NCI-H82 (cell line): ENCODE results near the gene GORASP2.
"Not testable (repeated sequence)": the region's sequence is repeated elsewhere in the genome, so short reads cannot be mapped to it uniquely, and the experiment has no call there.

Experiments
- DNase-seq: peaks from one replicate; lab custom pipeline; 2025; lab: John Stamatoyannopoulos, UW

The GORASP2 gene

GRCh38 chr2:170928824-170929685, at the start of gene GORASP2:
TSS of gene GORASP2 (plus strand) at chr2:170929253. CDS start at chr2:170929341, 88 bp downstream.
- peak; percentile 100 for DNase-seq

GRCh38 chr2:170881840-170882239, 47.2 kb upstream of the GORASP2 start:
- no peak for DNase-seq

DNA sequence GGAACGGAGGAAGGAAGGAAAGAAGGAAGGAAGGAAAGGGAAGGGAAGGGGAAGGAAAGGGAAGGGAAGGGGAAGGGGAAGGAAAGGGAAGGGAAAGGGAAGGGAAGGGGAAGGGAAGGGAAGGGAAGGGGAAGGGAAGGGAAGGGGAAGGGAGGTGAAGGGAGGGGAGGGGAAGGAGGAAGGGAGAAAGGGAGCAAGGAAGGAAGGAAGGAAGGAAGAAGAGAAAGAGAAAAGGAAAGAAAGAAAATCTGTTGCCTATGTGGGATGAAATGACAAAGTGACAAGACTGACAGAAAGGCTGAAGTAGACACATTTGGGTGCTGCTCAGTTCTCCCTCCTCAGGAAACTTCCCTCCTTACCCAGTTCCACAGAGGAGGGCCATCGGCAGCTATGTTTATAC, 46.3 kb upstream of the GORASP2 start:
- DNase-seq, result no peak

DNA sequence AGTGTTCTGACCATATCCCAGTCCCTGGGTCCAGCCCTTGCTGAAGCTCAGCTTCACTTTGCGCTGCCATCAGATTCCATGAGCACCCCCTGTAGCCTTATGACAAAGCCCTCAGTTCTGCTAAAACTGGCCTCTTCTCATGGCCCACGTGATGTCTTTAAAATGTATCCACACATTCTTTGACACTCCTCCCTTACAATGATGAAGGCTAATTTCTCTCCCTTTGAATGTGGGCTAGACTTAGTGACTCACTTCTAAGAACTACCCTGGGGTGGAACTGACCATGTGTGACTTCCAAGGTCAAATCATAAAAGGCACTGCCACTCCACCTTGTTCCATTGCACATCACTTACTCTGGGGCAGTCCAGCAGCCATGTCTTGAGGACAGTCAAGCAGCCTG, 45.4 kb upstream of the GORASP2 start:
- no peak for DNase-seq

DNA sequence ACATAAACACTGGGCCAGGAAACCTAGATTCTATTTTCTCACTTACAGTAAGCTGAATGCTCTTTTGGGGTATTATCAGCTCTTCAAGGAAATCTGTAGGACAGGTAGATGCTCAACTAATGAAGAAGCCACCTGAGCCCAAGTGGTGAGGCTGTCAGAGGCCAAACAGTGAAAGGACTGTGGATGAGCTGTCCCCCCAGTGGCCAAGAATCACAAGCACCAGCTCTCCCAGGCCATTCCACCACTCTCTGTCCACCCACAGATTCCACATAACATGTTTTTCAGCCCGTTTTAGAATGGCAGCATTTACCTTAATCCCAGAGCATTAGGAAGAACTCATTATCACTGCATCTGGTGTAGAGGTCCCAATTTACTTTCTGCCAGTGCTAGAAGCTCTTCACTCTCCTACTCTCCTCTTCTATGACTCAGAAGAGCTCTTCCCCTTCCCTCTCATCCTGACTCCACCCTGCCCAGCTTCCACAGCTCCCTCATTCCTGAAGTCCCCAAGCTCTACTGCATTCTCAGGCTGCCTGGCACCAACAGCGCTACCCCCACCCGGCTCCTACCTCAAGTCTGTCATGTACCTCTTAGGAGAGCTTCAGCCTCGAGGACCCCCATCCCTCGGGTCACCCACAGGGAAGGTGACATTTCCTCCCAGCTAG, 43.8 kb upstream of the GORASP2 start:
- DNase-seq, result no peak

DNA sequence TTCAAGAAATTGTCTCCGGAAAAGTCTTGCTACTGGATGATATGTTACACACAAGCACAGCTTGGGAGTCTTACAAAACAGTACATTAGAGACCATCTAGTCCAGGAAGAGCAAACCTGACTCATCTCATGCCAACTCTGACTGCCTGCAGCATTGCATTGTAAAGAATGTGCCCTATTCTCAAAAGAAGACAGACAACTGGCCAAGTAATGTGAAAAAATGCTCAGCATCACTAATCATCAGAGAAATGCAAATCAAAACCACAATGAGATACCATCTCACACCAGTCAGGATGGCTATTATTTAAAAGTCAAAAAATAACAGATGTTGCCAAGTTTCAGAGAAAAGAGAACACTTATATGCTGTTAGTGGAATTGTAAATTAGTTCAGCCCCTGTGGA, 42.7 kb upstream of the GORASP2 start:
- DNase-seq, result no peak

- DNase-seq, result no peak
Measured at GRCh38 chr2:170887496-170887895, 41.6 kb upstream of the GORASP2 start.

- DNase-seq, result no peak
Measured at GRCh38 chr2:170887896-170888295, 41.2 kb upstream of the GORASP2 start.

DNA sequence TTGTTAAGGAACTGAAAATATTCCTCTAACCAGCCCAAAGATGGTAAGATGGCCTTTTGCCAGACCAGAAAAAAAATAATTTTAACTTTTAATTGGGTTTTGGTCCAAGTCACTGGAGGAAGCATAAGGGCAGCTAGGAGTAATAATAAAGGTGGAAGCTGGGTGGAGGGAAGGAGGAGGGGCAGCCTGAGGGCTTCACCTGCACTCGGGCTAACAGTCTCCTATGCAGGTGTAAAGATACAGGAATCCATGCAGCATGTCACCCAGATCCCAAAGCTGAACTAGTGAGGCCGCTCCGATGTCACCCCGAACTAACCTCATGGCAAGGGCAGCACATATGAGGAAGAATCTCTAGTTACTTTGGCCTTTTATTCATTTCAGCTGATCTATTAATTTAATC, 37.2 kb upstream of the GORASP2 start:
- DNase-seq, result no peak

DNA sequence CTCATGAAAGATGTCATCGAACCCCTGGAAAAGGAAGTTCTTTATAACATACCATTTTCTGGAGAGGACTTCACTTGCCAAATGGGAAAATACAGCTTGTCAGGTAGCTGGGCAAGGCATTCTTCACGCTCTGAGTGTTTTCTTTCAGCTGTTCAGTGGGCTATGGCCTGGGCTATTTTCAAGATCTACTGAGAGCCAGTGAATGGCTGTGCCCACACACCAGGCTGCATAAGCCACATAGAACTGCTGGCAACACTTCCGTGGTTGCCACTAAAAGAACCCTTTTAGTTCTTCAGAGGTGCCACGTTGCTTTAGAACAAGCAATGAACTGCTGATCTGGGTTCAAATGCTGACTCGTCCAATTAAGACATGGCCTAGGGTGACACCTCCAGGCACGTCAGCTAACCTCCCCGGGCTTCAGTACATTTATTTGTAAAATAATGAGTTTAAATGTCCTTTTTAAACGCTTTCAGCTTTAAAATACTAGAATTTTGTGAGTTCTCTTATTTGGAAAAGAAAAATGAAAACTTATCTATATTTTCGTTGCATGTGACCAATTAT, 36.6 kb upstream of the GORASP2 start:
- no peak for DNase-seq

DNA sequence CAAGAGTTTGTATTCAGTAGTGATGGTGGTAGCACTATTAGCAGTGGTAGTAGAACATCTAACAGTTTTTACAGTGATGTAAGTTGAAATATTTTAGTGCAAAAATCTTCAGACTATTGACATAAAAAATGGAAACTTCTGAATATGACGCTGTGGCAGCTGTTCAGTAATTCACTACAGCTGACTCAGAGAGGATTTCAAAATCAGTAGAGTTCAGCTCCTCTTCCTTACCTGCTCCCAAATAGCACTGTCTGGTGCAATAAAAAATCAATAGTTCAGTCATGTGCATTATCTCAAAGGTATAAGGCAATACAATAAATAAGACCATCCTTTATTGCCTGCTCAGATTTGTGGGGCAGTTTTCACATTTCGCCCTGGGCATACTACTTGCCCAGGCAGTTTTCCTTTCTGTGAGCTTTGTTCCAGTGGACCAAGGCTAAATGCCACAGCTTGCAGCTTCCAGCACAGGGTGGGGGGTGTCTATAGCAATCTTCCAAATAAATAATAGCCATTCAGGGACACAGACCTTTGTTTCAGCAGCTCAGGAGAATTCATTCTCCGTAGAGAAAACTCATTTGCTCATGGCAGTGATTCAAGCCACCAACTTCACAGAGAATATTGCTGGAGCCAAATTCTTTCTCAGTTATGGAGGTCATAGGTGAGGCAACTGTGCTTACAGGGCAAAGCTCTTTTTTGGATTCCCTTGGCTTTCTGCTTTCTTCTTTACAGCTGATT, 33.9 kb upstream of the GORASP2 start:
- DNase-seq, result no peak

DNA sequence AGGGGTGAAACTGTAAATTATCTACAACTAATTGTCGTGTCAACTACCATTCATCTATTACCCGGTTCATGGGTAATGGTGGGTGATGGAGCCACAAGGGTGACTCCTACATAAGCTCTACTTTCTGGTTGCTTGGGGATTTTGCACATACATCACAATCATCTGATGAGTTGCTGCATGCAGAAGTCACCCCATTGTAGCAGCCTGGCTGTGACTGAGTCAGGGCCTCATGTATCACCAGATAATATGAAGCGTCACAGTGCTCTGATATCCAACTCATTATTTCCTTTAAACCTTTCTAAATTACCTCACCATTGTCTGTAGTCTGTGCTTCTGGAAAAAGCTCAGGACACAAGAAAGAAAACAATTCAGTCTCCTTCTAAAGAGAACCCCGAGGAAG, 32.4 kb upstream of the GORASP2 start:
- DNase-seq, result no peak

- no peak for DNase-seq
Measured at GRCh38 chr2:170897108-170897507, 31.9 kb upstream of the GORASP2 start.

- DNase-seq, result peak; percentile 57
Measured at GRCh38 chr2:170905864-170906263, 23.2 kb upstream of the GORASP2 start.

GRCh38 chr2:170911314-170911889, 17.7 kb upstream of the GORASP2 start:
- no peak for DNase-seq

DNA sequence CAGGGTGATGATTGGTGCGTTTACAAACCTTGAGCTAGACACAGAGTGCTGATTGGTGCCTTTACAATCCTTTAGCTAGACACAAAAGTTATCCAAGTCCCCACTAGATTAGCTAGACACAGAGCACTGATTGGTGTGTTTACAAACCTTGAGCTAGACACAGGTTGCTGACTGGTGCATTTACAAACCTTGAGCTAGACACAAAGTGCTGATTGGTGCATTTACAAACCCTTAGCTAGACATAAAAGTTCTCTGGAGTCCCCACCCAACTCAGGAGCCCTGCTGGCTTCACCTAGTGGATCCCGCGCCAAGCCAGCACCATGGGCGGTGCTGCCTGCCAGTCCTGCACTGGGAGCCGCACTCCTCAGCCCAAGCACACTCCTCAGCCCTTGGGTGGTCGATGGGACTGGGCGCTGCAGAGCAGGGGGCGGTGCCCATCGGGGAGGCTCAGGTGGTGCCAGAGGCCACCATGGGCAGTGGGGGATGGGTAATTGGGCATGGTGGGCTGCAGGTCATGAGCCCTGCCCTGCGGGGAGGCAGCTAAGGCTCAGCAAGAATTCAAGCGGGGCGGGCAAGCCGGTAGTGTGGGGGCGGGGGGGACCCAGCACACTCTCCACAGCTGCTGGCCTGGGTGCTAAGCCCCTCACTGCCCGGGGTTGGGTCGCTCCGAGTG, 13.9 kb upstream of the GORASP2 start:
- not testable (repeated sequence) for DNase-seq

- DNase-seq, result peak; percentile 6
Measured at GRCh38 chr2:170917219-170917913, 11.7 kb upstream of the GORASP2 start.

DNA sequence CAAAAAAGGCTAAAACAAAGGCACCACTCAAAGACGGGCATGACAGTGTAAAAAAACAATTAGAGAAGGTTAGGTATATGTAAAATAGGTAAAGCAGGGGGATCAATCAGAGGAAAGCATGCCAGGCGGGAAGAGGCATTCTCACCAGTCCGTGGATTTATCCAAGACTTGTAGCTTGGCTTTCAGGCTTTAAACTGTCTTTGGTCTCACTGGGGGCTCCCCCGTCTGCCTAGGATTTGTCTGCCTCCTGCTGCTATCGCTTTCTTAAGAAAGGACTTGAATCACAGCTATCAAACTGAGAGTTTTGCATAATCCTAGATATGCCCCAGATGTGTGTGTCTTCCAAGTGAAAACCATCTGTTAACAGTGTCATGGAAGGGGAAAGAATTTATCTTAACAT, 11.1 kb upstream of the GORASP2 start:
- DNase-seq, result no peak

DNA sequence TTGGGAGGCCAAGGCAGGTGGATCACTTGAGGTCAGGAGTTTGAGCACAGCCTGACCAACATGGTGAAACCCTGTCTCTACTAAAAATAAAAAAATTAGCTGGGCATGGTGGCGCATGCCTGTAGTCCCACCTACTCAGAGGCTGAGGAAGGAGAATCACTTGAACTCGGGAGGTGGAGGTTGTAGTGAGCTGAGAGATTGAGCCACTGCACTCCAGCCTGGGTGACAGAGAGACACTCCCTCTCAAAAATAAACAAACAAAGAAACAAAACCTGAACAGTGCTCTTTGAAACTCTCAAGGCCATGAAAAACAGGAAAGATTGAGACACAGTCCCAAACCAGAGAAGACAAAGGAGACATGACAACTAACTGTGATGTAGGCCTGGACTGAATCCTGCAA, 7.2 kb upstream of the GORASP2 start:
- DNase-seq, result not testable (repeated sequence)

DNA sequence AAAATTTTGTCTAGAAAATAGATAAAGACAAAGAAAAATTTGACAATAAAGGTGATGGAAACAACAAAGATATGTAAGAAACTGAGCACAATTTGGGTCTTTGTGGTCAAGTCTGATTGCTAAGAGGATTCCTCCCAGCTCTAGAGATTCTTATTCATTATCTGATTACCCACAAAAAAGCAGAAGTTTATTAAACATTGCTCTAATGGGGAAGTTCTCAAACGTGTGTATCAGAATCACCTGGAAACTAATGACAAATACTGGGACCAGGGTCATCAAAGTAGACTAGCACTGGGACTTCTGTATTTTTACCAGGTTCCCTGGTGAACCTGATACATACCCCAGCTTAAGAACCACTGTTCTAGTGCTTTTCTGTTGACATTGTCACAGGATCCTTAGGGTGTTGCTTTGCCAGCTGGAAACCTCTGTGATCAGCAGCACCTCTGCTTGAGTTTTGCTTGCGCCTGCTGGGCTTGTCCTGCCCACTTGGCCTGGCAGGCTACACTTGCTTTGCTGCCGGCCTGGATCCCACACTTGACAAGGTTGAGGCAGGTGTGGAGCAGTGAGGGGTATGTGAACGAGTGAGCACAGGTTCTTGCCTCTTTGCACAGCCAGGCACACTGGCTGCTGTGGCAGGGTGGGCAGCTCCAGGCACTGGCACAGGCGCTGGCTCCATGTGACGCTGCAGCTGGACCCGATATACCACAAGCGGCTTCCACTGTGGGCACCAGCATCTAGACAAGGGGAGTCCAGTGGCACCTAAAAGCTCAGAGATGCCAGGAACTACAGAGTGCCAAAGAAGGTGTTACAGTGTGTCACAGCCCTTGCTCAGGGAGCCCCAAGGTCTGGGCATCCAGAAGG, 6.2 kb upstream of the GORASP2 start:
- DNase-seq, result no peak
